Measurements from ENCODE around the gene MOSMO.
"Not testable (repeated sequence)": the region's sequence is repeated elsewhere in the genome, so short reads cannot be mapped to it uniquely, and the experiment has no call there.

MOSMO gene

DNA sequence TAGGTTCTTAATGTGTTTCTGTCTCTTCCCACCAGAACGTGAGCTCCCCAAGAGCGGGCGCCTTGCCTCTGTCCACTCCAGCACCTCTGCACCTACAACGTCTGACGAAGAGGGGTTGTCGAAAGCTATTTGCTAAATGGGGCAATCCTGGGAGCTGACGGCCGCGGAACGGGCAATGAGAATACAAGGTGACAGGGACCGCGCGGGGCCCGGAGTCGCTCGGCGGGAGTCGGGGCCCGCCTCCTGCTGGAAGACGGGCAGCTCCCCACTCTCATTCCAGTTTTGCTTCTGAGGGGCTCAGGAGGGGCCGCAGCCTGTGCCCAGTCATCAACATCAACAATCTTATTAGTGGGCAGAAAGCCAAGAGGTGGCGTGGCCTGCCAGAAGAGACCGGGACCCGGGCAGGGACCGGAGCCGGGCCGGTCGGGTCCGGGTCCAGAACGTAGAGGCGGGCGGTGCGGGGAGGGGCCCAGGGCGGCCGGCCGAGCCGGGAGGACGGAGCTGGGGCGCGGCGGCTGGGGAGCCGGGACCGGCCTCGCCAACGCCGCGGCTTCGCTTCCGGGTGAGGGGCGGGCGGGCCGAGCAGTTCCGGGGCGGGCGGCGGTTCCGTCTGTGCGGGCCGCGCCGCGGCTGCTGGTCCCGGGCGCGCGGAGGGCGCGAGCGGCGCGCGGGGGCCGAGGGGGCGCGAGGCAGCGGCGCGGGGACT lies at the start of gene MOSMO:
Gene MOSMO (plus strand): TSS at position 603 of the 706 bp plus-strand sequence. CDS start 191 bp downstream, outside the sequence.
- peak; percentile 59 for DNase-seq (ENCODE audit: low read depth)

- no peak for DNase-seq (ENCODE audit: low read depth)
Measured at GRCh38 chr16:21959050-21959449, 48.9 kb upstream of the MOSMO start.

GRCh38 chr16:21962475-21962874 lies 45.4 kb upstream of the MOSMO start:
- no peak for DNase-seq (ENCODE audit: low read depth)

DNA sequence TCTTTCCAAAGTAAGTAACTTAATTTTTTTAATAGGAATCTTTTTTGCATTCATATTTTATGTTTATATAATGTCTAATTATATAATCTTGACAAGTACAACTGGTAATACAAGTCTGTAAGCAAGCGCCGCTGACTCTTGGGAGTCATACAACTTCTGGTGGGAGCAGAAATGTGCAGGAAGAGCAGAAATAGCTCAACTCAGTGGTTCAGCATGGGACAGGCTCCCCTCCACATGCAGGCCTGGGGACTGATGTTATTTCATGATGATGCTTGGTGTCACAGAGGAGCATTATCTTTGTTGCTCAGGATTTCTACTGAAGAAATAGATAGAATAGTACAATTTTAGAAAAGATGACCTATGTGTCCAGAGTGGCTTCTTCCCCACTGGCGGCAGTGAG lies 44.0 kb upstream of the MOSMO start:
- no peak for DNase-seq (ENCODE audit: low read depth)

DNA sequence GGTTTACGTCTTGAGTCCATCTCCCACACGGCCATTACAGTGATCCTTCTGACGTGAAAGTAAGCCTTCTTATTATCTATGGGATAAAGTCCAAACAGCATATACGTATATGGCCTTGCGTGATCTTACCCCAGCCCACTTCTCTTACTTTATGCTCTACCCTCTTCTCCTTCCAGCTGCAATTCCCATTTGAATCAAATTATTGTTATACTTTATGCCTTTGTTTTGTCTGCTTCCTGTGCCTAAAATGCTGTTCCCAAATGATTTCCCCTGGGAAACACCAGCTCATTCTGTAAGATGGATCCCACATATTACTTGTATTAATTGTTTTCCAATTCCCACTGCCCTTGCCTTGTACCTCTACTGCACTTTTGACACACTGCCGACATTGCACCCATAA lies 43.6 kb upstream of the MOSMO start:
- DNase-seq (ENCODE audit: low read depth) = no peak

GRCh38 chr16:21971856-21972255 lies 36.1 kb upstream of the MOSMO start:
- DNase-seq (ENCODE audit: low read depth) = no peak

GRCh38 chr16:21973945-21974344 lies 34.0 kb upstream of the MOSMO start:
- DNase-seq (ENCODE audit: low read depth) = no peak

- DNase-seq (ENCODE audit: low read depth) = no peak
Measured at GRCh38 chr16:21980032-21980431, 27.9 kb upstream of the MOSMO start.

DNA sequence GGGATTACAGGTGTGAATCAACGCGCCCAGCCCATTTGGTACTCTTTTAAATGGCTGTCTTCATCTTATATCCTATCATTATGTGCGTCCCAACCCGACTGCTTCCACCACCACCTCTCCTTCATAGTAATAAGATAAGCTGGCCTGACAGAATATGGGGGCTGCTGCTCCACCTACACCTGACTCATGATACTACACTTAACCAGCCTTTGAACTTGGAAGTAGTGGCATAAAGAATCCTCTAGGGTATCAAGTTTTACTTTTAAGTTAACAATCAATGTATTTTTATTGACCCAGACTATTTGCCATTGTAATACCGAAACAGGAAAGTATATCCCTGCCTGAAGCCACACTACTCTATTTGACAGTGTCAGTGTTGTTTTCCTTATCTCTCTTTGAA lies 25.8 kb upstream of the MOSMO start:
- DNase-seq (ENCODE audit: low read depth) = no peak

DNA sequence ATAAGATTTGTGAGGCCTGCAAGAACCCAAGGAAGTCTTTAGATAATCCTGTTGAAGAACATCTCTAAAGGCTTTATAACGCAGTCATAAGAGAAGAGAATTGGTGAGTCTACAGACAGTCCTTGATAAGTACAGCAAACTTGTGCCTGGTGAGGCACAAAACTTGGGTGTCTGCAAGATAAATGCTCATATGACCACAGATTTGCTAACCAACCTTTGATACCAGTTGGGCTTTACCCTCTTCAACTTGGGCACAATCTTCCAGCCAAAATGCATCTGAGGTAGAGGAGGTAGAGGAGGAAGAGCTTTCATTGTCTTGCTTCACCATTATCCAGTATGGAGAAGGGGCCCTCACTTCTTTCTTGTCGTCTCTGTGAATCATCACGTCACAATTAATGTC lies 23.8 kb upstream of the MOSMO start:
- no peak for DNase-seq (ENCODE audit: low read depth)

DNA sequence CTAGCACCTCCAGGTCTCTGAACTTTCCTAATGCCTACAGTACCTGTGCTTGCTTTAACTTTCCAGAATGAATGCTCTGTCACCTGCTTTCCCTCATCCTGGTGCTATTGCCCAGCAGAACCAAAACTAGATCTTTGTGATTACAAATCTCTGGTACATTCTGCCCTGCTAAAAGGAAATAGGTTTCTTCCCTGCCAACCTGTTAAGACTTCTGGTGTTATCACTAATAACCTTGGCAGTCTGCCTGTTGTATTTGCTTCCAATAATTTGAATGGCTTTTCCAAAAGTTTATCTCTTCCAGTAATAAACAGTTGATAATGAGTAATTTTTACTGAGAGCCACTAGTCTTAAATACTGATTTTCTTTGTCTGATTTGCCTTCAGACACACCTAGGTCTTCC lies 22.4 kb upstream of the MOSMO start:
- DNase-seq (ENCODE audit: low read depth) = no peak

DNA sequence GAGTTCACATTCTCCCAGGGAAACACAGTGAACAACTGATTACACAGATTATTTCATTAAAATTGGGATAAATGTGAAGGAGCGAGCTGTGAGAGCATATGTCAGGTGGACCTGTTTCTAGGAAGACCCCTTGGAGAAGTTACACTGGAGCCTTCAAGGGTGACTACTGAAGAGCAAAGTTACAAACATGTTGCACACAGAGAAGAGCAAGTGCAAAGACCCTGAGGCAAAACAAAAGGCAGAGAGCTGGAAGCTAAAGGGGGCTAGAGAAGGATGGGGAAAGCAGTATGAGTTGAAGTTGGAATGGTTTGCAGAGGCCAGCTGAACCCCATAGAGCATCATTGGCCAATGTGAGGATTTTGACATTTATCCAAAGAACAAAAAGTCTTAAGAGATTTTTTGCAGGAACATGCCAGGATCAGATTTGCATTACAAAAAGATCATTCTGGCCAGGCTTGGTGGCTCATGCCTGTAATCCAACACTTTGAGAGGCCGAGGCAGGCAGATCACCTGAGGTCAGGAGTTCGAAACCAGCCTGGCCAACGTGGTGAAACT lies 21.1 kb upstream of the MOSMO start:
- DNase-seq (ENCODE audit: low read depth) = no peak

DNA sequence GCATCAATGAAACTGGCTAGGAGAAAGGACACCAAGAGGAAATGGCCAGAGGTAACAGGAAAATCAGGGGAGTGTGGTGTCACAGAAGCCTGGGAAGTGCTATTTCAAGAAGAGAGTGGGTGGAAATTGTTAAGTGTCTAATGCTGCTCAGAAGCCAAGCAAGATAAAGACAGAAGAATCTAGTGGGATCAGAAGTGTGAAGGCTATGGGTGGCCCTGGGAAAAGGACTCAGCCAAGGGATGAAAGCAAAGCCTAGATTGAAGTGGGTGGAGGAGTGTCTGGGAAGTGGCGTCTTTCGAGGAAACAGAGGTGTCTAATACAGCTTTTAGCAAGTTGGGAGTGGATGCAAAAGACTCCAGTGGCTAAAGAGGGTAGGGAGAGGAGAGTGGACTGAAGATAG lies 20.4 kb upstream of the MOSMO start:
- DNase-seq (ENCODE audit: low read depth) = no peak

DNA sequence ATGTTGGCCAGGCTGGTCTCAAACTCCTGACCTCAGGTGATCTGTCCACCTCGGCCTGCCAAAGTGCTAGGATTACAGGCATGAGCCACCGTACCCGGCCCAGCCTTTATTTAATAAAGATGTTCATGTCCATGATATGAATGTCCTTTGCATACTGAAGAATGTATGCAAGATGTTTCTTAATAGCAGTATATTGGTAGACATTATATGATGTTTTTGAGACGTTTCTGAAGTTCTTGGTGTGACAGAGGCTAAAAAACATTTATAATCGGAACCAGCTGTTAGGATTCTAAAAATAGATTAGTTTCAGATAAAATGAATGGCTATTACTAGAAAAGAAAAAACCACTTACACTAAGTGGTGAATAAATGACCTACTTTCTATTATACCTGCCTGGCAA lies 18.8 kb upstream of the MOSMO start:
- DNase-seq (ENCODE audit: low read depth) = no peak

DNA sequence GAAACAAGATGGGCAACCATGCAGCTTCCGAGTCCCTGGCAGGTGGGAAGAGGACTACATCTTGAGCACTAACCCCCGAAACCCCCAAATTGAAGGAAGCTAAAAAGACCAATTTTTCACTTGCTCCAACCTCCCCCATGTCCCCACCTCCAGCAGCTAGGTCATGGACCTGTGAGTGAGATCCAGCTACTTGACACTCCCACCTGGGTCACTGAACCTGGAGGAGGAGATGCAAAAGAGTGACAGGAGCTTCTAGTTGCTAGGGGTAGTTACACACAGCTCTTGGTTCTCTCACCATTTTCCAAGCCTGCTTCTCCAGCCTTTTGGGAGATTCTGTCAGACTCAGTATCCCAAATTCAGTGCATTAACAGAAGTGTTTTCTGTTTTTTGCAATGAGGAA lies 18.2 kb upstream of the MOSMO start:
- DNase-seq (ENCODE audit: low read depth) = no peak

- DNase-seq (ENCODE audit: low read depth) = no peak
Measured at GRCh38 chr16:21990381-21990944, 17.4 kb upstream of the MOSMO start.

DNA sequence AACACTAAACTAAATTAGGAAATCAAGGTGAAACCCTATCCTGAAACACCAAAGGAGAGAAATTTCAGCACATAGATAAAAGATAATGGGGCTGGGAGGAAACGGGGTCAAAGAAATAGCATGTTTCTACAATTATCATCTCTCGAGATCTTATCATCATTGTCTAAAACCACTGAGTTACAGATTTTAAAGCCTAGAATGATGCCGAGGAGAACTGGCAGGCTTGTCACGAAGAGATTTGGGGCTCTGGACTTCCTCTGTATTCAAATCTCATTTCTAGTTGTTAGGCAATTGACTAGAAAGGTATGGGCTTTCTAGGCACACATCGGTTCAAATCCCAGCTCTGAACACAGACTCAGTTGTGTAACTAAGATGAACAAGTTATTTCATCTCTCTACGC lies 16.3 kb upstream of the MOSMO start:
- DNase-seq (ENCODE audit: low read depth) = no peak

- no peak for DNase-seq (ENCODE audit: low read depth)
Measured at GRCh38 chr16:21994856-21995465, 12.9 kb upstream of the MOSMO start.

DNA sequence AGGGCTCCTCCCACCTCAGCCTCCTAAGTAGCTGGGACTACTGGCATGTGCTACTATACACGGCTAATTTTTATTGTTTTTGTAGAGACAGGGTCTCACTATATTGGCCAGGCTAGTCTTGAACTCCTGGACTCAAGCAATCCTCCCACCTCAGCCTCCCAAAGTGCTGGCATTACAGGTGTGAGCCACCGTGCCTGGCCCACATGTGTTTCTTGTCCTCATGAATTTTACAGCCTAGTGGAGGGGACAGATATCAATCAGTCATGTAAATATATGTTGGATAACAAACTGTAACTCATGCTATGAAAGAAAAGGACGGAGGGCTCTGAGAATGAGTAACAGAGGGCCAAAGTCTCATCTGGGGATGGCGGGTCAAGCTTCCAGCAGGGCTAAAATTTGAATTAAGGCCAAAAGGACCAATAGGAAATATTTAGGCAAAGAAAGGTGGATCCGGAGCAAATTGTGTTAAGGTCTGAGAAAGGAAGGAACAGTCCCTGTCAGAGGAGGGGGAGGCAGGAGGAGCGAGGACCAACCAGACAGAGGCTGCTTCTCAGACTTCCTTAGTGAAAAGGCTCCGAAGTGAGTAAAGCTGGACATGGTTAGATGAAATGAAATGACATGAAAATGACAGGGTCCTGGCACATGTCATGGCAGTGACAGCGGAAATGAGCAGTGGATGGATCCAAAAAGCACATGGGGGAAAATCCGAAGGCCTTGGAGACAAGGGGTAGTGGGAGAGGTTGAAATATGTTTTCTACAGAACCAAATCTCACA lies 10.8 kb upstream of the MOSMO start:
- DNase-seq (ENCODE audit: low read depth) = no peak

- DNase-seq (ENCODE audit: low read depth) = no peak
Measured at GRCh38 chr16:21997697-21998480, 10.0 kb upstream of the MOSMO start.

DNA sequence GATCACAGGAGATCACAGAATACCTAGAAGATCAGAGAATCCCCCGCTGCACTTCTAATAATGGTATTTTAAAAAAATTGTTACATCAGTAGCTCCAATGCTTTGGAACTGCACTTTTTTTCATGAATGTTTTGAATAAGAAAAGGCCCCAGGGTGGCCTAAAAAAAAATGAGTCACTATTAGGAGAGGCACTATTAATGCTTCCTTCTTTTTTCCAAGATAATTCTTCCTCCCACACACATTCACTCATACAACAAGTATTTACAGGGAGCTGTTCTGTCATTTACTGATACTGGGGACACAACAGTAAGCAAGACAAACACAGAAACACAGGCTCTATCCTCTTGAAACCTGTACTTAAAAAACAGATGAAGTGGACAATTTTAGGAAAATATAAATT lies 6.3 kb upstream of the MOSMO start:
- no peak for DNase-seq (ENCODE audit: low read depth)

- not testable (repeated sequence) for DNase-seq (ENCODE audit: low read depth)
Measured at GRCh38 chr16:22002047-22002446, 5.9 kb upstream of the MOSMO start.
